Neutrophil (primary cell): ENCODE measurements around the gene ZPR1.

ENCODE experiments used
- H3K27ac ChIP-seq: fragments of 200-600 bp; sonication (generic); 2 replicates; pipeline ENCODE4 v1.5.1; 2016; ENCODE audit warnings: mild to moderate bottlenecking, moderate library complexity
- H3K27me3 ChIP-seq: fragments of 200-600 bp; sonication (generic); 2 replicates; pipeline ENCODE4 v1.6.0; 2016; ENCODE audit warnings: mild to moderate bottlenecking
- H3K36me3 ChIP-seq: fragments of 200-600 bp; sonication (generic); 2 replicates; pipeline ENCODE4 v1.5.1; 2017
- H3K4me1 ChIP-seq, 2 experiments: fragments of 200-600 bp in 1 of 2; sonication (generic) in 1 of 2; 1 replicate in 1 of 2; 2 replicates in 1 of 2; pipeline versions ENCODE4 v1.5.1 to v1.6.1; 2013 to 2016; ENCODE audit warnings: low read depth in 1 of 2, low read length in 1 of 2, mild to moderate bottlenecking in 1 of 2, moderate library complexity in 1 of 2; ENCODE audit not compliant: control insufficient read depth in 1 of 2, insufficient read depth in 1 of 2
- H3K4me3 ChIP-seq, 2 experiments: fragments of 200-600 bp in 1 of 2; sonication (generic) in 1 of 2; 1 replicate in 1 of 2; 2 replicates in 1 of 2; pipeline ENCODE4 v1.5.1; 2013 to 2016; ENCODE audit warnings: low read depth in 1 of 2, low read length in 1 of 2, mild to moderate bottlenecking in 1 of 2, moderate library complexity in 1 of 2
- H3K9me3 ChIP-seq: fragments of 200-600 bp; sonication (generic); 2 replicates; pipeline ENCODE4 v1.5.1; 2016
- TF ChIP-seq, protein P1 (sequence below): fragments of 200-600 bp; sonication (generic); IDR thresholded peaks from 2 replicates; pipeline ENCODE4 v1.5.1; 2016; ENCODE audit warnings: antibody characterized with exemption

Gene ZPR1

DNA sequence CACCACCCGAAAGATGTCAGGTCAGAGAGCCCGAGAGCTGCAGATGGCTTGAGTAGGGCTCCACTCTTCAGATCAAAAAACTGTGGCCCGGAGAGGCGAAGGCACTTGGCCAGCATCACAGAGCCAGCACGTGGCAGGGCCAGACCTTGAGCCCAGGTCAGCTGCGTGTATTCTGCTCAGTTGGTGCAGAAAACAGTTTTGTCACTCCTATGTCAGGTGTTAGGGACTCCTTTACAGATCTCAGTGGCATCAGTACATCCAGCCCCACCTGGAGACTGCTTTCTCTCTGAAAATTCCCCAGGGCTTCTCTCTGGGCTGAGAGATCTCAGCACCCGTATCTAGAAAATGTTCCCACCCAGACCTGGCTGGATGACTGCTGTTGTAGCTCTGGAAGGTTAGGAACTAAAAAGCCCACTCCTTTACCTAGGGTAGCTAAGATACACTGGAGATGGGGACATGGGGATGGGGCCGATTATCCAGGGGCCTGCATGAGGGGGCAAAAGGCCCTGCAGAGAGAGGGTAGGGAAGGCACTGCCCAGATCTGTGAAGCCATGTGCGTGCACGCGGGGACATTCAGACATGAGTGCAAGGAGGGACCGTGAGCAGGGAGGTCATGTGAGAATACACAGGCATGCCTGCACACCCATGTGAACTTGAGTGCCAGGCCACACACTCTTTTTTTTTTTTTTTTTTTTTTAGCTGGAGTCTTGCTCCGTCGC is 46.2 kb upstream of the ZPR1 start:
- no peaks in the 10 kb centered on the region for H3K9me3 ChIP-seq
- no peak overlapping the region for H3K27ac ChIP-seq
- peaks cover 19% of the 10 kb centered on the region for H3K27me3 ChIP-seq
- TF ChIP-seq, protein P1, sequence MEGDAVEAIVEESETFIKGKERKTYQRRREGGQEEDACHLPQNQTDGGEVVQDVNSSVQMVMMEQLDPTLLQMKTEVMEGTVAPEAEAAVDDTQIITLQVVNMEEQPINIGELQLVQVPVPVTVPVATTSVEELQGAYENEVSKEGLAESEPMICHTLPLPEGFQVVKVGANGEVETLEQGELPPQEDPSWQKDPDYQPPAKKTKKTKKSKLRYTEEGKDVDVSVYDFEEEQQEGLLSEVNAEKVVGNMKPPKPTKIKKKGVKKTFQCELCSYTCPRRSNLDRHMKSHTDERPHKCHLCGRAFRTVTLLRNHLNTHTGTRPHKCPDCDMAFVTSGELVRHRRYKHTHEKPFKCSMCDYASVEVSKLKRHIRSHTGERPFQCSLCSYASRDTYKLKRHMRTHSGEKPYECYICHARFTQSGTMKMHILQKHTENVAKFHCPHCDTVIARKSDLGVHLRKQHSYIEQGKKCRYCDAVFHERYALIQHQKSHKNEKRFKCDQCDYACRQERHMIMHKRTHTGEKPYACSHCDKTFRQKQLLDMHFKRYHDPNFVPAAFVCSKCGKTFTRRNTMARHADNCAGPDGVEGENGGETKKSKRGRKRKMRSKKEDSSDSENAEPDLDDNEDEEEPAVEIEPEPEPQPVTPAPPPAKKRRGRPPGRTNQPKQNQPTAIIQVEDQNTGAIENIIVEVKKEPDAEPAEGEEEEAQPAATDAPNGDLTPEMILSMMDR = no peak
- no peak overlapping the region for H3K4me3 ChIP-seq
- H3K4me1 ChIP-seq = peaks cover 15% of the 10 kb centered on the region in 2 experiments
- no peaks in the 10 kb centered on the region for H3K36me3 ChIP-seq

DNA sequence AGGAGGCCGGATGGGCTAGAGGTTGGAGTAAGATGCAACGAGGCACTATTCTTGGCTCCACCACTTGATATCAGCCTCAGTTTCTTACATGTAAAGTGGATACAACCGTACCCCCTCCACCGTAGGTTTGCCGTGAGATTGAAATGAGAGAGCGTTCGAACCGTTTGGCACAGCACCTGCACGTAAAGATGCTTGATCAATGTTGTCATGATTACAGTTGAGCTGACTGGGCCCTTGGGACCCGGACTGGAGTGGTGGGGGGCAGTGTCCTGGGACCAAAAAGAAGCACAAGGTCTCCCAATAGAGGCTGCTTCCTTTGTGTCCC is 45.6 kb upstream of the ZPR1 start:
- Histone ChIP-seq H3K27me3 (peaks cover 19% of the 10 kb centered on the region), H3K4me3 (no peak overlapping the region), H3K36me3 (no peaks in the 10 kb centered on the region), H3K4me1 (peaks cover 15% of the 10 kb centered on the region in 2 experiments), H3K9me3 (no peaks in the 10 kb centered on the region), H3K27ac (no peak overlapping the region)
- TF ChIP-seq, protein P1 = no peak

DNA sequence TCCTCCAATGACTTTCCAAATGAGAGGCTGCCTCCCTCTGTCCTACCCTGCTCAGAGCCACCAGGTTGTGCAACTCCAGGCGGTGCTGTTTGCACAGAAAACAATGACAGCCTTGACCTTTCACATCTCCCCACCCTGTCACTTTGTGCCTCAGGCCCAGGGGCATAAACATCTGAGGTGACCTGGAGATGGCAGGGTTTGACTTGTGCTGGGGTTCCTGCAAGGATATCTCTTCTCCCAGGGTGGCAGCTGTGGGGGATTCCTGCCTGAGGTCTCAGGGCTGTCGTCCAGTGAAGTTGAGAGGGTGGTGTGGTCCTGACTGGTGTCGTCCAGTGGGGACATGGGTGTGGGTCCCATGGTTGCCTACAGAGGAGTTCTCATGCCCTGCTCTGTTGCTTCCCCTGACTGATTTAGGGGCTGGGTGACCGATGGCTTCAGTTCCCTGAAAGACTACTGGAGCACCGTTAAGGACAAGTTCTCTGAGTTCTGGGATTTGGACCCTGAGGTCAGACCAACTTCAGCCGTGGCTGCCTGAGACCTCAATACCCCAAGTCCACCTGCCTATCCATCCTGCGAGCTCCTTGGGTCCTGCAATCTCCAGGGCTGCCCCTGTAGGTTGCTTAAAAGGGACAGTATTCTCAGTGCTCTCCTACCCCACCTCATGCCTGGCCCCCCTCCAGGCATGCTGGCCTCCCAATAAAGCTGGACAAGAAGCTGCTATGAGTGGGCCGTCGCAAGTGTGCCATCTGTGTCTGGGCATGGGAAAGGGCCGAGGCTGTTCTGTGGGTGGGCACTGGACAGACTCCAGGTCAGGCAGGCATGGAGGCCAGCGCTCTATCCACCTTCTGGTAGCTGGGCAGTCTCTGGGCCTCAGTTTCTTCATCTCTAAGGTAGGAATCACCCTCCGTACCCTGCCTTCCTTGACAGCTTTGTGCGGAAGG is 44.8 kb upstream of the ZPR1 start:
- Histone ChIP-seq H3K27me3 (peaks cover 19% of the 10 kb centered on the region), H3K4me3 (no peak overlapping the region), H3K36me3 (no peaks in the 10 kb centered on the region), H3K4me1 (peaks cover 15% of the 10 kb centered on the region in 2 experiments), H3K27ac (no peak overlapping the region), H3K9me3 (no peaks in the 10 kb centered on the region)
- TF ChIP-seq, protein P1 = no peak

DNA sequence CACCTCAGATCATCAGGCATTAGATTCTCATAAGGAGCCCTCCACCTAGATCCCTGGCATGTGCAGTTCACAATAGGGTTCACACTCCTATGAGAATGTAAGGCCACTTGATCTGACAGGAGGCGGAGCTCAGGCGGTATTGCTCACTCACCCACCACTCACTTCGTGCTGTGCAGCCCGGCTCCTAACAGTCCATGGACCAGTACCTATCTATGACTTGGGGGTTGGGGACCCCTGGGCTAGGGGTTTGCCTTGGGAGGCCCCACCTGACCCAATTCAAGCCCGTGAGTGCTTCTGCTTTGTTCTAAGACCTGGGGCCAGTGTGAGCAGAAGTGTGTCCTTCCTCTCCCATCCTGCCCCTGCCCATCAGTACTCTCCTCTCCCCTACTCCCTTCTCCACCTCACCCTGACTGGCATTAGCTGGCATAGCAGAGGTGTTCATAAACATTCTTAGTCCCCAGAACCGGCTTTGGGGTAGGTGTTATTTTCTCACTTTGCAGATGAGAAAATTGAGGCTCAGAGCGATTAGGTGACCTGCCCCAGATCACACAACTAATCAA is 44.0 kb upstream of the ZPR1 start:
- TF ChIP-seq, protein P1 = no peak
- Histone ChIP-seq H3K4me3 (no peak overlapping the region), H3K27me3 (peaks cover 19% of the 10 kb centered on the region)

DNA sequence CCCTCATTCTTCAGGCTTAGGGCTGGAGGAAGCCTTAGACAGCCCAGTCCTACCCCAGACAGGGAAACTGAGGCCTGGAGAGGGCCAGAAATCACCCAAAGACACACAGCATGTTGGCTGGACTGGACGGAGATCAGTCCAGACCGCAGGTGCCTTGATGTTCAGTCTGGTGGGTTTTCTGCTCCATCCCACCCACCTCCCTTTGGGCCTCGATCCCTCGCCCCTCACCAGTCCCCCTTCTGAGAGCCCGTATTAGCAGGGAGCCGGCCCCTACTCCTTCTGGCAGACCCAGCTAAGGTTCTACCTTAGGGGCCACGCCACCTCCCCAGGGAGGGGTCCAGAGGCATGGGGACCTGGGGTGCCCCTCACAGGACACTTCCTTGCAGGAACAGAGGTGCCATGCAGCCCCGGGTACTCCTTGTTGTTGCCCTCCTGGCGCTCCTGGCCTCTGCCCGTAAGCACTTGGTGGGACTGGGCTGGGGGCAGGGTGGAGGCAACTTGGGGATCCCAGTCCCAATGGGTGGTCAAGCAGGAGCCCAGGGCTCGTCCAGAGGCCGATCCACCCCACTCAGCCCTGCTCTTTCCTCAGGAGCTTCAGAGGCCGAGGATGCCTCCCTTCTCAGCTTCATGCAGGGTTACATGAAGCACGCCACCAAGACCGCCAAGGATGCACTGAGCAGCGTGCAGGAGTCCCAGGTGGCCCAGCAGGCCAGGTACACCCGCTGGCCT is 42.5 kb upstream of the ZPR1 start:
- H3K27me3 ChIP-seq = peaks cover 8% of the 10 kb centered on the region
- no peaks in the 10 kb centered on the region for H3K36me3 ChIP-seq
- H3K9me3 ChIP-seq = no peaks in the 10 kb centered on the region
- no peak overlapping the region for H3K4me3 ChIP-seq
- peaks cover 6% of the 10 kb centered on the region in 2 experiments for H3K4me1 ChIP-seq
- no peak overlapping the region for H3K27ac ChIP-seq
- TF ChIP-seq, protein P1 = no peak

More for the DNA sequence above, 44.0 kb upstream of the ZPR1 start:
- Histone ChIP-seq H3K9me3 (no peaks in the 10 kb centered on the region), H3K36me3 (no peaks in the 10 kb centered on the region), H3K27ac (no peak overlapping the region), H3K4me1 (peaks cover 15% of the 10 kb centered on the region in 2 experiments)
